H1 (cell line): Measurements from ENCODE around the gene TMEM255A. TPM values are rescaled to one million over a fixed set of nuclear protein-coding genes. Genes with fewer than 3 reads are reported as not detected.

Experiments used
- CHD7 ChIP-seq: fragments of 300-600 bp; sonication (generic); IDR thresholded peaks from 2 replicates; pipeline ENCODE4 v1.7.1; 2012; ENCODE audit warnings: low read length, moderate library complexity, mild to moderate bottlenecking, inconsistent platforms; ENCODE audit not compliant: insufficient replicate concordance
- MAFK ChIP-seq: IDR thresholded peaks from 2 replicates; pipeline ENCODE4 v1.6.1; 2012; ENCODE audit warnings: low read depth, mild to moderate bottlenecking, improper control_type of control experiment, low read length
- POLR2A ChIP-seq, 2 experiments: IDR thresholded peaks; 1 replicate in 1 of 2; 2 replicates in 1 of 2; pipeline ENCODE4 v1.6.1; 2011; ENCODE audit warnings: low read depth in 2 of 2, low read length in 2 of 2, mild to moderate bottlenecking in 2 of 2; ENCODE audit errors: control extremely low read depth in 1 of 2
- RFX5 ChIP-seq: IDR thresholded peaks from 2 replicates; pipeline ENCODE4 v1.6.1; 2011; ENCODE audit warnings: low read depth, low read length, improper control_type of control experiment, borderline replicate concordance
- RXRA ChIP-seq: IDR thresholded peaks from 2 replicates; pipeline ENCODE4 v1.6.1; 2011; ENCODE audit warnings: low read depth, mild to moderate bottlenecking, low read length, moderate library complexity; ENCODE audit not compliant: insufficient read depth
- TAF1 ChIP-seq: IDR thresholded peaks from 2 replicates; pipeline ENCODE4 v1.6.1; 2011; ENCODE audit warnings: mild to moderate bottlenecking, low read depth, low read length
- TAF7 ChIP-seq: optimal IDR thresholded peaks from 2 replicates; pipeline ENCODE3; 2011; ENCODE audit warnings: low read depth, mild to moderate bottlenecking, inconsistent platforms, low read length, moderate library complexity, borderline replicate concordance
- polyA plus RNA-seq, 7 experiments: library from polyadenylated mRNA; depleted of rRNA in 3 of 7; stranded (reverse) in 5 of 7; unstranded in 2 of 7; fragments of >200 nt in 5 of 7; fragments of 200-250 nt in 2 of 7; gene quantifications; 1 replicate in 5 of 7; 2 replicates in 1 of 7; 4 replicates in 1 of 7; pipeline versions ENCODE4 v1.2.1 to v1.2.3, GENCODE V29; 2011 to 2013; ENCODE audit warnings: missing spikeins in 2 of 7, mixed read lengths in 2 of 7
- total RNA-seq: library from RNA; stranded (reverse); fragmentation: NEBNext Ultra II Directional; extraction: Animal tissue kit (Norgen Biotek cat#: 25700); gene quantifications from 2 replicates; pipeline ENCODE4 v1.2.1, GENCODE V29; 2021
- TF ChIP-seq, protein P1 (sequence below), 3 experiments: IDR thresholded peaks; 1 replicate in 2 of 3; 2 replicates in 1 of 3; pipeline versions ENCODE4 v1.5.1 to v1.6.1; 2011; ENCODE audit warnings: low read length in 3 of 3, mild to moderate bottlenecking in 3 of 3, inconsistent platforms in 2 of 3, low read depth in 1 of 3, moderate library complexity in 1 of 3; ENCODE audit not compliant: insufficient read depth in 1 of 3; ENCODE audit errors: control extremely low read depth in 1 of 3

Gene TMEM255A
- total and polyA plus RNA-seq, 2 of the 8 experiments (the other 6 are each of a cell fraction or from before 2014, with no cell fraction given), result 0.73 to 2.3 TPM

DNA sequence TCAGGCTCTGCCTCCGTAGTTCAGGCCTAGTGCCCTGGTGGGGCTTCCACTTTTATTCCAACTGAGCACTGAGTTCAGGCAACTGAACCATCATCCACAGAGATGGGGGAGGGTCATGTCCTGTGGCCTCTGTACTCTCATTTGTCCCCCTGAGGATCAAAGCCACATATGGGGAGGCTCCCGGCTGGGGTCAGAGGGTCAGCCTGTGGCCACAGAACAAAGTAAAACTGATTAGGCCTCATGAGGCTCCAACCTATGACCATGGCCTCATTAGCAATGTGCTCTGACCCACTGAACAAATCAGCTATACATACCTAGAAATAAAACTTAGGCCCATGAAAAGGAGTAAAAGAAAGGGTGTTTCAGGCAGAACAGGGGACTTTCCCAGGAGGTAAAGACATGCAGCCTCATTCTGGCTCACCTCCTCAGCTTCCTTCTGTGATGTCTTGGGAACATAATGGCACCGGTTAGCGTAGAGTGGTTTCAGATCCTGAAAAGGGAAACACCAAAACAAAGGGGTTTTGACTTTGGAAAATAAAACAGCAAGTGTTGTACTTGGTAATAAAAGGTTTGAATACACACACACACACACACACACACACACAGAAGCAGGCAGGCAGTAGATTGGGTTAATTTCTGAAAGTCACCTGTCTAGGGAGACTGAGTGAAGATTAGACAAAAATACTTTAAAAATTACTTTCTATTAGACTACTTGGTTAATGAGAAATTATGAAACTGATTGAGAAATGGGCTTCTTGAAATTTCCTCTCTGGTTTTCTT is 24.3 kb downstream of the TMEM255A start (continued):
- TF ChIP-seq CHD7 (no peak), POLR2A (IDR thresholded peaks at IDR 0.05; ENCODE audit: control extremely low read depth in 1 of 2, low read depth in 2 of 2, low read length in 2 of 2) (no peak), TAF7 (no peak), RXRA (no peak), TAF1 (no peak), RFX5 (no peak), MAFK (no peak)
- TF ChIP-seq, protein P1, sequence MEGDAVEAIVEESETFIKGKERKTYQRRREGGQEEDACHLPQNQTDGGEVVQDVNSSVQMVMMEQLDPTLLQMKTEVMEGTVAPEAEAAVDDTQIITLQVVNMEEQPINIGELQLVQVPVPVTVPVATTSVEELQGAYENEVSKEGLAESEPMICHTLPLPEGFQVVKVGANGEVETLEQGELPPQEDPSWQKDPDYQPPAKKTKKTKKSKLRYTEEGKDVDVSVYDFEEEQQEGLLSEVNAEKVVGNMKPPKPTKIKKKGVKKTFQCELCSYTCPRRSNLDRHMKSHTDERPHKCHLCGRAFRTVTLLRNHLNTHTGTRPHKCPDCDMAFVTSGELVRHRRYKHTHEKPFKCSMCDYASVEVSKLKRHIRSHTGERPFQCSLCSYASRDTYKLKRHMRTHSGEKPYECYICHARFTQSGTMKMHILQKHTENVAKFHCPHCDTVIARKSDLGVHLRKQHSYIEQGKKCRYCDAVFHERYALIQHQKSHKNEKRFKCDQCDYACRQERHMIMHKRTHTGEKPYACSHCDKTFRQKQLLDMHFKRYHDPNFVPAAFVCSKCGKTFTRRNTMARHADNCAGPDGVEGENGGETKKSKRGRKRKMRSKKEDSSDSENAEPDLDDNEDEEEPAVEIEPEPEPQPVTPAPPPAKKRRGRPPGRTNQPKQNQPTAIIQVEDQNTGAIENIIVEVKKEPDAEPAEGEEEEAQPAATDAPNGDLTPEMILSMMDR (IDR thresholded peaks at IDR 0.05; ENCODE audit: control extremely low read depth in 1 of 3, insufficient read depth in 1 of 3, low read depth in 1 of 3, low read length in 3 of 3), result no peak
